ENCODE measurements around the gene ADARB2.
"Not testable (repeated sequence)": the region's sequence is repeated elsewhere in the genome, so short reads cannot be mapped to it uniquely, and the experiment has no call there.

ADARB2 gene

GRCh38 chr10:1418031-1418550, 319.2 kb downstream of the ADARB2 start:
- no peak for DNase-seq (ENCODE audit: low read depth)
- TF ChIP-seq CTCF (conservative IDR thresholded peaks at IDR 0.05; ENCODE audit: control insufficient read depth, insufficient read depth, low read depth, low read length): no peak
- no peak overlapping the region for H3K4me3 ChIP-seq (ENCODE audit: control insufficient read depth, low read depth, low read length)

GRCh38 chr10:1417574-1417973, 319.8 kb downstream of the ADARB2 start:
- H3K4me3 ChIP-seq (ENCODE audit: control insufficient read depth, low read depth, low read length): no peak overlapping the region
- no peak for DNase-seq (ENCODE audit: low read depth)

GRCh38 chr10:1416456-1417037, 320.8 kb downstream of the ADARB2 start:
- DNase-seq (ENCODE audit: low read depth): no peak
- TF ChIP-seq CTCF (conservative IDR thresholded peaks at IDR 0.05; ENCODE audit: control insufficient read depth, insufficient read depth, low read depth, low read length): no peak

More at GRCh38 chr10:1417574-1417973, 319.8 kb downstream of the ADARB2 start:
- TF ChIP-seq CTCF (conservative IDR thresholded peaks at IDR 0.05; ENCODE audit: control insufficient read depth, insufficient read depth, low read depth, low read length): no peak

GRCh38 chr10:1414893-1415292, 322.4 kb downstream of the ADARB2 start:
- H3K4me3 ChIP-seq (ENCODE audit: control insufficient read depth, low read depth, low read length): no peak overlapping the region
- no peak for TF ChIP-seq CTCF (conservative IDR thresholded peaks at IDR 0.05; ENCODE audit: control insufficient read depth, insufficient read depth, low read depth, low read length)
- no peak for DNase-seq (ENCODE audit: low read depth)

More at GRCh38 chr10:1416456-1417037, 320.8 kb downstream of the ADARB2 start:
- no peak overlapping the region for H3K4me3 ChIP-seq (ENCODE audit: control insufficient read depth, low read depth, low read length)

- DNase-seq (ENCODE audit: low read depth); H3K4me3 ChIP-seq (ENCODE audit: control insufficient read depth, low read depth, low read length): not testable (repeated sequence)
Observed at GRCh38 chr10:1414346-1414745, 323.0 kb downstream of the ADARB2 start.

- DNase-seq (ENCODE audit: low read depth): no peak
- no peak overlapping the region for H3K4me3 ChIP-seq (ENCODE audit: control insufficient read depth, low read depth, low read length)
- no peak for TF ChIP-seq CTCF (conservative IDR thresholded peaks at IDR 0.05; ENCODE audit: control insufficient read depth, insufficient read depth, low read depth, low read length)
Observed at GRCh38 chr10:1413823-1414222, 323.5 kb downstream of the ADARB2 start.

- DNase-seq (ENCODE audit: low read depth): no peak
- TF ChIP-seq CTCF (conservative IDR thresholded peaks at IDR 0.05; ENCODE audit: control insufficient read depth, insufficient read depth, low read depth, low read length): no peak
- H3K4me3 ChIP-seq (ENCODE audit: control insufficient read depth, low read depth, low read length): no peak overlapping the region
Observed at GRCh38 chr10:1413256-1413655, 324.1 kb downstream of the ADARB2 start.

Measured in fibroblast of mammary gland (primary cell).